ENCODE results near the gene EXOC6B. TPM values are rescaled to one million over a fixed set of nuclear protein-coding genes. Genes with fewer than 3 reads are reported as not detected.

Gene EXOC6B
- total and polyA plus RNA-seq, 9 of the 15 experiments (the other 6 are each of a cell fraction or from before 2014, with no cell fraction given), result 0.28 to 4.2 (median 2.0) TPM

GRCh38 chr2:72543497-72544216 is 282.2 kb downstream of the EXOC6B start (continued):
- TF ChIP-seq ZNF609 (CRISPR knock-in tag; IDR thresholded peaks at IDR 0.05; ENCODE audit: borderline replicate concordance), result no peak
- TF ChIP-seq SNRNP70 (optimal IDR thresholded peaks at IDR 0.05; ENCODE audit: low read depth, low read length), result no peak
- TF ChIP-seq FOSL1 (tag; conservative IDR thresholded peaks at IDR 0.05), result peak; percentile 70
- TF ChIP-seq ELF2 (CRISPR knock-in tag; IDR thresholded peaks at IDR 0.05), result no peak
- TF ChIP-seq ARNT (IDR thresholded peaks at IDR 0.05), result peak; percentile 87 to 95
- no peak for TF ChIP-seq TRIM28 (IDR thresholded peaks at IDR 0.05)
- no peak for TF ChIP-seq NCOA6 (IDR thresholded peaks at IDR 0.05)
- TF ChIP-seq, protein P1, sequence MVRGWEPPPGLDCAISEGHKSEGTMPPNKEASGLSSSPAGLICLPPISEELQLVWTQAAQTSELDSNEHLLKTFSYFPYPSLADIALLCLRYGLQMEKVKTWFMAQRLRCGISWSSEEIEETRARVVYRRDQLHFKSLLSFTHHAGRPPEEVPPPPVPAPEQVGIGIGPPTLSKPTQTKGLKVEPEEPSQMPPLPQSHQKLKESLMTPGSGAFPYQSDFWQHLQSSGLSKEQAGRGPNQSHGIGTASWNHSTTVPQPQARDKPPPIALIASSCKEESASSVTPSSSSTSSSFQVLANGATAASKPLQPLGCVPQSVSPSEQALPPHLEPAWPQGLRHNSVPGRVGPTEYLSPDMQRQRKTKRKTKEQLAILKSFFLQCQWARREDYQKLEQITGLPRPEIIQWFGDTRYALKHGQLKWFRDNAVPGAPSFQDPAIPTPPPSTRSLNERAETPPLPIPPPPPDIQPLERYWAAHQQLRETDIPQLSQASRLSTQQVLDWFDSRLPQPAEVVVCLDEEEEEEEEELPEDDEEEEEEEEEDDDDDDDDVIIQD (CRISPR knock-in tag; IDR thresholded peaks at IDR 0.05), result no peak
- no peak for TF ChIP-seq GABPA (tag; conservative IDR thresholded peaks at IDR 0.05; ENCODE audit: low read depth)
- TF ChIP-seq ZNF76 (CRISPR knock-in tag; IDR thresholded peaks at IDR 0.05; ENCODE audit: borderline replicate concordance), result no peak
- no peak for TF ChIP-seq ASH1L (IDR thresholded peaks at IDR 0.05; ENCODE audit: borderline replicate concordance, low read depth, partially characterized antibody)
- no peak for TF ChIP-seq E4F1 (CRISPR knock-in tag; IDR thresholded peaks at IDR 0.05; ENCODE audit: borderline replicate concordance)
- TF ChIP-seq SREBF2 (CRISPR knock-in tag; IDR thresholded peaks at IDR 0.05), result no peak
- no peak for TF ChIP-seq ZC3H4 (CRISPR knock-in tag; IDR thresholded peaks at IDR 0.05; ENCODE audit: borderline replicate concordance)
- TF ChIP-seq, protein P2, sequence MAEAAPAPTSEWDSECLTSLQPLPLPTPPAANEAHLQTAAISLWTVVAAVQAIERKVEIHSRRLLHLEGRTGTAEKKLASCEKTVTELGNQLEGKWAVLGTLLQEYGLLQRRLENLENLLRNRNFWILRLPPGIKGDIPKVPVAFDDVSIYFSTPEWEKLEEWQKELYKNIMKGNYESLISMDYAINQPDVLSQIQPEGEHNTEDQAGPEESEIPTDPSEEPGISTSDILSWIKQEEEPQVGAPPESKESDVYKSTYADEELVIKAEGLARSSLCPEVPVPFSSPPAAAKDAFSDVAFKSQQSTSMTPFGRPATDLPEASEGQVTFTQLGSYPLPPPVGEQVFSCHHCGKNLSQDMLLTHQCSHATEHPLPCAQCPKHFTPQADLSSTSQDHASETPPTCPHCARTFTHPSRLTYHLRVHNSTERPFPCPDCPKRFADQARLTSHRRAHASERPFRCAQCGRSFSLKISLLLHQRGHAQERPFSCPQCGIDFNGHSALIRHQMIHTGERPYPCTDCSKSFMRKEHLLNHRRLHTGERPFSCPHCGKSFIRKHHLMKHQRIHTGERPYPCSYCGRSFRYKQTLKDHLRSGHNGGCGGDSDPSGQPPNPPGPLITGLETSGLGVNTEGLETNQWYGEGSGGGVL (CRISPR knock-in tag; IDR thresholded peaks at IDR 0.05), result no peak
- no peak for TF ChIP-seq FOXK1 (CRISPR knock-in tag; IDR thresholded peaks at IDR 0.05; ENCODE audit: borderline replicate concordance)

Measured in K562 (cell line).